ENCODE measurements around the gene CDH24. TPM values are rescaled to one million over a fixed set of nuclear protein-coding genes. Genes with fewer than 3 reads are reported as not detected.

Gene CDH24
- total RNA-seq, 4 donors from 2014 or later: 3.0 to 4.9 (median 3.9) TPM

DNA sequence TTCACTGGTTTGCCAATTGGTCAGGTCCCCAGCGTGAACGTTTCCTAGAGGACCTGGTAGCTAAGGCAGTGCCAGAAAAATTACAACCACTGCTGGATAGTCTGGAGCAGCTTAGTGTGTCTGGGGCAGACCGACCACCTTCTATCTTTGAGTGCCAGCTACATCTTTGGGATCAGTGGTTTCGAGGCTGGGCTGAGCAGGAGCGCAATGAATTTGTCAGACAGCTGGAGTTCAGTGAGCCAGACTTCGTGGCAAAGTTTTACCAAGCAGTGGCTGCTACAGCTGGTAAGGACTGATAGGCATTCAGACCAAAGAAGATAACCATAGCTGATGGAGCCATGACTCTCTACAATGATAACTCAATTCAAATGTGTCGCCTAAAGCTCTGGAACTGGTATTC lies 40.5 kb upstream of the CDH24 start:
- no peak for TF ChIP-seq POLR2A (IDR thresholded peaks at IDR 0.05)
- TF ChIP-seq, protein P1, sequence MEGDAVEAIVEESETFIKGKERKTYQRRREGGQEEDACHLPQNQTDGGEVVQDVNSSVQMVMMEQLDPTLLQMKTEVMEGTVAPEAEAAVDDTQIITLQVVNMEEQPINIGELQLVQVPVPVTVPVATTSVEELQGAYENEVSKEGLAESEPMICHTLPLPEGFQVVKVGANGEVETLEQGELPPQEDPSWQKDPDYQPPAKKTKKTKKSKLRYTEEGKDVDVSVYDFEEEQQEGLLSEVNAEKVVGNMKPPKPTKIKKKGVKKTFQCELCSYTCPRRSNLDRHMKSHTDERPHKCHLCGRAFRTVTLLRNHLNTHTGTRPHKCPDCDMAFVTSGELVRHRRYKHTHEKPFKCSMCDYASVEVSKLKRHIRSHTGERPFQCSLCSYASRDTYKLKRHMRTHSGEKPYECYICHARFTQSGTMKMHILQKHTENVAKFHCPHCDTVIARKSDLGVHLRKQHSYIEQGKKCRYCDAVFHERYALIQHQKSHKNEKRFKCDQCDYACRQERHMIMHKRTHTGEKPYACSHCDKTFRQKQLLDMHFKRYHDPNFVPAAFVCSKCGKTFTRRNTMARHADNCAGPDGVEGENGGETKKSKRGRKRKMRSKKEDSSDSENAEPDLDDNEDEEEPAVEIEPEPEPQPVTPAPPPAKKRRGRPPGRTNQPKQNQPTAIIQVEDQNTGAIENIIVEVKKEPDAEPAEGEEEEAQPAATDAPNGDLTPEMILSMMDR (IDR thresholded peaks at IDR 0.05): no peak
- 88 to 89% methylated on average over 7 of the region's 7 CpGs for WGBS, 2 donors
- no peak for DNase-seq (ENCODE audit: low spot score in 2 of 2)
- H3K4me3 ChIP-seq (ENCODE audit: low read depth, poor library complexity, severe bottlenecking): no peak overlapping the region
- intact Hi-C loops (cut with DNase I; ENCODE audit: low total_unique reads): no loop called here

- peak; percentile 100 for DNase-seq (ENCODE audit: low spot score in 2 of 2)
- TF ChIP-seq, protein P1 (IDR thresholded peaks at IDR 0.05): no peak
- peak in 1 of 2 donors; percentile 70 for TF ChIP-seq POLR2A (IDR thresholded peaks at IDR 0.05)
- intact Hi-C loops (cut with DNase I; ENCODE audit: low total_unique reads): no loop called here
- H3K4me3 ChIP-seq (ENCODE audit: low read depth, poor library complexity, severe bottlenecking): peak within 1 kb of the TSS; percentile 65
- 0 to 1% methylated on average over 45 to 46 of the region's 46 CpGs for WGBS, 2 donors
Measured at GRCh38 chr14:23095196-23096108, 38.1 kb upstream of the CDH24 start, which contains the start of gene C14orf119. Gene C14orf119, plus strand, starts transcription at chr14:23095505. Its CDS starts 2,154 bp downstream, at chr14:23097659.

GRCh38 chr14:23094666-23095195 lies 37.4 kb upstream of the CDH24 start, which contains the start of gene ACIN1:
Gene ACIN1, minus strand, starts transcription at chr14:23095136. Its CDS starts 24 bp downstream, at chr14:23095112.
- 0 to 1% methylated on average over 38 to 44 of the region's 55 CpGs for WGBS, 2 donors
- intact Hi-C loops (cut with DNase I; ENCODE audit: low total_unique reads): no loop called here
- TF ChIP-seq, protein P1 (IDR thresholded peaks at IDR 0.05): peak in 1 of 3 donors; percentile 28
- peak in 1 of 2 donors; percentile 80 for TF ChIP-seq POLR2A (IDR thresholded peaks at IDR 0.05)
- H3K4me3 ChIP-seq (ENCODE audit: low read depth, poor library complexity, severe bottlenecking): peak within 1 kb of the TSS; percentile 65
- DNase-seq (ENCODE audit: low spot score in 2 of 2): peak in 1 of 2 donors; percentile 76

DNA sequence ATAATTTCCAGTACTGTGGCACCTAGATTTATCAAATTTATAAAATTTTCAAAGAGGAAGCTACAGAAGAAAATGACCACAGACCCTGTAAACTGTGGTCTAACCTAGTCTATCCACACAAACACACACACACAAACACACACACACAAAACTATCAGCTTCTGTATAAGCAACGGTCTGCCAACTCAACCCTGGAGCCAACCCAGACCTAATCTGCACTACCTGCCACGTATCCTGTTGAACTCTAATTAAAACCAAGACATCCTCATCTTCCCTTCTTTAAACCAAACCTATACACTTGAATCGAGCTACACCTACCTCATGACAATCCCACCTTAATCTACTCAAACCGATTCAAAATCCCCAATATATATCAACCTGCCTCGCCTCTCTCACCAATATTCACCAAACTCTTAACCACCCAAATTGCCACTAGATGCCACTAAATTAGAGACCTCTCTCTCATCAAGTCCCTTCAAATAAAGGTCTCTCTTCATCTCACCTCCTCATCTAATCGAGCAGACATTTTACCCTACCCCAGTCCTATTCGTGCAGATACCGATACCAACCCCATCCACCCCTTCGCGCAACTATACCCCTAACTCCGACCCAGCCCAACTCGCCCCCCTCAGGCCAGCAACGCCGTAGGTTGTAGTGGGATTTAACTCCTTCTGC lies 36.8 kb upstream of the CDH24 start:
- DNase-seq (ENCODE audit: low spot score in 2 of 2): peak in 1 of 2 donors; percentile 53

GRCh38 chr14:23093526-23093925 lies 36.2 kb upstream of the CDH24 start:
- WGBS, 2 donors: 77 to 83% methylated on average over 2 of the region's 2 CpGs
- TF ChIP-seq, protein P1 (IDR thresholded peaks at IDR 0.05): no peak
- TF ChIP-seq POLR2A (IDR thresholded peaks at IDR 0.05): no peak
- intact Hi-C loops (cut with DNase I; ENCODE audit: low total_unique reads): no loop called here
- no peak overlapping the region for H3K4me3 ChIP-seq (ENCODE audit: low read depth, poor library complexity, severe bottlenecking)
- DNase-seq (ENCODE audit: low spot score in 2 of 2): no peak

More for the DNA sequence above, 36.8 kb upstream of the CDH24 start:
- intact Hi-C loops (cut with DNase I; ENCODE audit: low total_unique reads): no loop called here
- TF ChIP-seq, protein P1 (IDR thresholded peaks at IDR 0.05): no peak
- no peak for TF ChIP-seq POLR2A (IDR thresholded peaks at IDR 0.05)
- peak overlapping the region; percentile 65 for H3K4me3 ChIP-seq (ENCODE audit: low read depth, poor library complexity, severe bottlenecking)
- 0 to 1% methylated on average over 14 of the region's 14 CpGs for WGBS, 2 donors

All from lower leg skin (tissue), 4 donors.